ENCODE measurements around the gene WDR33. TPM values are rescaled to one million over a fixed set of nuclear protein-coding genes. Genes with fewer than 3 reads are reported as not detected.

WDR33 gene
- total and polyA plus RNA-seq, 2 donors (not counting 3 experiments of a cell fraction or from before 2014, with no cell fraction given): 16.4 to 52.5 TPM

GRCh38 chr2:127754186-127754585 is 56.8 kb downstream of the WDR33 start:
- intact Hi-C loops (cut with micrococcal nuclease) (no loop called here), dilution Hi-C loops (cut with MboI; ENCODE audit: extremely low pct_ligation_motif_present, low sequenced_read_pairs) (no loop called here)
- no peaks in the 10 kb centered on the region for H3K27me3 ChIP-seq (ENCODE audit: control insufficient read depth in 2 of 2, insufficient read depth in 2 of 2, low read length in 2 of 2)
- CTCF ChIA-PET: interaction anchor here (0.7 to 1.2 kb wide), 2 partner anchors 44 to 104 kb away, joined by 3 to 4 read pairs; no protein-coding TSS in a partner anchor
- POLR2A ChIA-PET: no interaction called here
- no TSS peak for BruUV-seq (replicated peaks)
- no peaks in the 10 kb centered on the region for H3K79me2 ChIP-seq (ENCODE audit: control insufficient read depth, insufficient read depth, low read length)
- H3K36me3 ChIP-seq (ENCODE audit: control insufficient read depth in 2 of 2, extremely low read depth in 1 of 2, insufficient read depth in 2 of 2, low read length in 2 of 2): peaks cover 0 to 4% of the 10 kb centered on the region in 2 experiments
- H3K4me1 ChIP-seq (ENCODE audit: control insufficient read depth, extremely low read depth, insufficient read depth, low read length): peaks cover 3% of the 10 kb centered on the region
- FAIRE-seq (no peak), DNase-seq (ENCODE audit: low read depth, low spot score) (no peak)
- H3K4me3 ChIP-seq (replicated peaks in 1 of 3; ENCODE audit: insufficient read depth in 1 of 3, low read depth in 1 of 3, low read length in 3 of 3): no peak overlapping the region
- H3K27ac ChIP-seq (ENCODE audit: insufficient read depth, low read depth, low read length): no peak overlapping the region
- H3K9me3 ChIP-seq (replicated peaks; ENCODE audit: control insufficient read depth, insufficient read depth, low read length): no peaks in the 10 kb centered on the region
- H4K20me1 ChIP-seq (replicated peaks; ENCODE audit: control insufficient read depth, extremely low read depth, insufficient read depth, low read length): no peaks in the 10 kb centered on the region
- H3K9ac ChIP-seq (replicated peaks; ENCODE audit: extremely low read depth, insufficient read depth, low read length): no peak overlapping the region
- TF ChIP-seq FOS (IDR thresholded peaks at IDR 0.05; ENCODE audit: borderline replicate concordance, insufficient read depth, low read length) (no peak), MYC (IDR thresholded peaks at IDR 0.05; ENCODE audit: low read depth, low read length) (no peak), POLR2AphosphoS5 (IDR thresholded peaks at IDR 0.05; ENCODE audit: insufficient read depth, low read depth, low read length) (no peak)
- TF ChIP-seq, protein P1, sequence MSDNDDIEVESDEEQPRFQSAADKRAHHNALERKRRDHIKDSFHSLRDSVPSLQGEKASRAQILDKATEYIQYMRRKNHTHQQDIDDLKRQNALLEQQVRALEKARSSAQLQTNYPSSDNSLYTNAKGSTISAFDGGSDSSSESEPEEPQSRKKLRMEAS (IDR thresholded peaks at IDR 0.05; ENCODE audit: insufficient read depth, insufficient read length): no peak
- no peak overlapping the region for H2AFZ ChIP-seq (ENCODE audit: low read depth, low read length)
- H3K9me1 ChIP-seq (replicated peaks; ENCODE audit: control insufficient read depth, extremely low read depth, insufficient read depth, low read length): no peaks in the 10 kb centered on the region
- H3K4me2 ChIP-seq (ENCODE audit: insufficient read depth, low read length): no peak overlapping the region

DNA sequence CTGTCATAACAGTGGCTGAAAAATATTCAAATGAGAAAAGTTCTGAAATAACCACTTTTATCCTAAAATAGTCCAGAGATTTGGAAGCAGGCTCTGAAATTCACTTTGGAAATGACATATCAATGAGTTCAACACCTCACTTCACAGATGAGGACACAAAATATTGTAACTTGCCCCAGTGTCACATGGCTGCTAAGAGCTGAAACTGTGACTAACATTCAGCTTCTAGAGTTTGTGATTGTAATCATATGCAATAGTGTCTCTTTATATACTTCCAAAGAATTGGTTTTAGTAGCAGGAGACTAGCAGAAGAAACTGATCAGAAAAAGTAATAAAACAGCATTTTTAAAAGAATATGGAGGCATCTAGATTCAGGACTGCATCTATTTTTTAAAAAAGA is 57.6 kb downstream of the WDR33 start:
- Histone ChIP-seq H4K20me1 (replicated peaks; ENCODE audit: control insufficient read depth, extremely low read depth, insufficient read depth, low read length) (no peaks in the 10 kb centered on the region), H3K79me2 (ENCODE audit: control insufficient read depth, insufficient read depth, low read length) (no peaks in the 10 kb centered on the region), H3K27ac (ENCODE audit: insufficient read depth, low read depth, low read length) (no peak overlapping the region), H2AFZ (ENCODE audit: low read depth, low read length) (no peak overlapping the region), H3K27me3 (ENCODE audit: control insufficient read depth in 2 of 2, insufficient read depth in 2 of 2, low read length in 2 of 2) (no peaks in the 10 kb centered on the region), H3K9ac (replicated peaks; ENCODE audit: extremely low read depth, insufficient read depth, low read length) (no peak overlapping the region), H3K4me1 (ENCODE audit: control insufficient read depth, extremely low read depth, insufficient read depth, low read length) (peaks cover 3% of the 10 kb centered on the region), H3K9me1 (replicated peaks; ENCODE audit: control insufficient read depth, extremely low read depth, insufficient read depth, low read length) (no peaks in the 10 kb centered on the region), H3K9me3 (replicated peaks; ENCODE audit: control insufficient read depth, insufficient read depth, low read length) (no peaks in the 10 kb centered on the region), H3K4me3 (replicated peaks in 1 of 3; ENCODE audit: insufficient read depth in 1 of 3, low read depth in 1 of 3, low read length in 3 of 3) (no peak overlapping the region), H3K36me3 (ENCODE audit: control insufficient read depth in 2 of 2, extremely low read depth in 1 of 2, insufficient read depth in 2 of 2, low read length in 2 of 2) (peaks cover 0 to 2% of the 10 kb centered on the region in 2 experiments), H3K4me2 (ENCODE audit: insufficient read depth, low read length) (no peak overlapping the region)
- TF ChIP-seq MYC (IDR thresholded peaks at IDR 0.05; ENCODE audit: low read depth, low read length) (no peak), POLR2AphosphoS5 (IDR thresholded peaks at IDR 0.05; ENCODE audit: insufficient read depth, low read depth, low read length) (no peak), GATA2 (IDR thresholded peaks at IDR 0.05; ENCODE audit: insufficient read depth, insufficient read length, low read depth, low read length) (no peak), EZH2 (IDR thresholded peaks at IDR 0.05; ENCODE audit: borderline replicate concordance, low read depth, low read length, severe bottlenecking) (no peak), FOS (IDR thresholded peaks at IDR 0.05; ENCODE audit: borderline replicate concordance, insufficient read depth, low read length) (no peak), POLR2A (IDR thresholded peaks at IDR 0.05; ENCODE audit: low read depth, low read length) (no peak), JUN (IDR thresholded peaks at IDR 0.05; ENCODE audit: borderline replicate concordance, insufficient read depth, insufficient read length, low read depth) (no peak), CTCF (IDR thresholded peaks at IDR 0.05; ENCODE audit: extremely low read depth in 1 of 2, insufficient read depth in 1 of 2, low read depth in 1 of 2, low read length in 2 of 2) (no peak)
- TF ChIP-seq, protein P1 (IDR thresholded peaks at IDR 0.05; ENCODE audit: insufficient read depth, insufficient read length): no peak
- BruUV-seq (replicated peaks): no TSS peak
- DNase-seq (ENCODE audit: low read depth, low spot score) (no peak), FAIRE-seq (no peak)
- CTCF ChIA-PET: interaction anchor here (1.0 kb wide), 1 partner anchor 162 kb away, joined by 3 read pairs; no protein-coding TSS in a partner anchor
- dilution Hi-C loops (cut with MboI; ENCODE audit: extremely low pct_ligation_motif_present, low sequenced_read_pairs): no loop called here
- intact Hi-C loops (cut with micrococcal nuclease): no loop called here
- POLR2A ChIA-PET: no interaction called here

Measured in endothelial cell of umbilical vein (primary cell).